Measurements from ENCODE around the gene TWNK.

The TWNK gene

GRCh38 chr10:100986952-100987684 is at the start of gene TWNK, which contains the start of gene MRPL43:
TSS of gene TWNK (plus strand) at chr10:100987543. CDS start at chr10:100988211, 668 bp downstream.
TSS of gene MRPL43 (minus strand) at chr10:100987497. CDS start at chr10:100987443, 54 bp downstream.
- DNase-seq = peak; percentile 82

- DNase-seq = no peak
These were observed 47.5 kb upstream of the TWNK start for GRCh38 chr10:100939763-100940344.

- DNase-seq = no peak
These were observed 45.1 kb upstream of the TWNK start for GRCh38 chr10:100942229-100942628.

GRCh38 chr10:100943508-100943907 is 43.8 kb upstream of the TWNK start:
- no peak for DNase-seq

- DNase-seq = no peak
These were observed 41.6 kb upstream of the TWNK start for GRCh38 chr10:100945754-100946153.

GRCh38 chr10:100948916-100949315 is 38.4 kb upstream of the TWNK start:
- DNase-seq = no peak

GRCh38 chr10:100960251-100960650 is 27.1 kb upstream of the TWNK start:
- DNase-seq = no peak

GRCh38 chr10:100962351-100963080 is 24.8 kb upstream of the TWNK start:
- no peak for DNase-seq

GRCh38 chr10:100963826-100964225 is 23.5 kb upstream of the TWNK start:
- DNase-seq = no peak

- DNase-seq = no peak
These were observed 21.5 kb upstream of the TWNK start for GRCh38 chr10:100965820-100966219.

- DNase-seq = no peak
These were observed 20.5 kb upstream of the TWNK start for GRCh38 chr10:100966887-100967286.

- DNase-seq = no peak
These were observed 20.0 kb upstream of the TWNK start for GRCh38 chr10:100967332-100967731.

- DNase-seq = no peak
These were observed 19.1 kb upstream of the TWNK start for GRCh38 chr10:100968062-100968736.

GRCh38 chr10:100968863-100969186 is 18.5 kb upstream of the TWNK start:
- DNase-seq = no peak

- peak; percentile 36 for DNase-seq
These were observed 17.9 kb upstream of the TWNK start, which contains the start of gene SEMA4G for GRCh38 chr10:100969187-100970075. TSS of gene SEMA4G (plus strand) at chr10:100969504. CDS start at chr10:100972913, 3,409 bp downstream.

GRCh38 chr10:100970076-100970913 is 17.0 kb upstream of the TWNK start:
- no peak for DNase-seq

- no peak for DNase-seq
These were observed 16.2 kb upstream of the TWNK start for GRCh38 chr10:100970914-100971811.

GRCh38 chr10:100972115-100972903 is 15.0 kb upstream of the TWNK start:
- DNase-seq = no peak

GRCh38 chr10:100972904-100973535 is 14.3 kb upstream of the TWNK start:
- no peak for DNase-seq
